HepG2 (cell line): Measurements from ENCODE around the gene NOP9. TPM values are rescaled to one million over a fixed set of nuclear protein-coding genes. Genes with fewer than 3 reads are reported as not detected.

ENCODE experiments used
- ATAC-seq: fragments of 200-7000 bp; cut with Tn5 transposase; 3 replicates; pipeline ENCODE4 v1.9.1; 2020; ENCODE audit warnings: mild to moderate bottlenecking, moderate library complexity
- BruUV-seq: library from RNA; stranded (reverse); fragments of 400-500 nt; replicated peaks from 2 replicates; lab custom pipeline; 2021; lab: Mats Ljungman, UMichigan
- CTCF ChIA-PET: fragments of 300-600 bp; formaldehyde crosslinking; extraction: SDS; loops from one replicate; lab custom pipeline; 2021; ENCODE audit warnings: low total read pairs, inconsistent platforms, low intra/inter-chr PET ratio; lab: Yijun Ruan, JAX
- POLR2A ChIA-PET: fragments of 350-600 bp; sonication (Branson Sonifier 250); formaldehyde crosslinking; loops from one replicate; lab custom pipeline; 2020; ENCODE audit warnings: antibody characterized with exemption, inconsistent platforms; lab: Yijun Ruan, JAX
- DNase-seq: peaks from one replicate; pipeline ENCODE4 v3.0.0-alpha.2; 2015; ENCODE audit warnings: low spot score
- FAIRE-seq: peaks from 3 replicates; lab custom pipeline; 2011; peaks lifted over from hg19 to GRCh38; lab: Jason Lieb, UNC
- H2AFZ ChIP-seq: one replicate; pipeline ENCODE4 v1.6.1; 2011; ENCODE audit warnings: low read length, inconsistent platforms
- H3K27ac ChIP-seq: fragments of 300-600 bp; 3 replicates; pipeline ENCODE4 v1.8.0; 2011; ENCODE audit warnings: mixed run types, mild to moderate bottlenecking, mixed read lengths, low read length, inconsistent platforms; ENCODE audit not compliant: insufficient read depth; ENCODE audit errors: extremely low read length
- H3K27me3 ChIP-seq, 2 experiments: fragments of 200-600 bp in 1 of 2; 2 replicates in 1 of 2; 3 replicates in 1 of 2; pipeline versions ENCODE4 v1.6.0 to v1.8.0; 2011; ENCODE audit warnings: low read length in 2 of 2, mild to moderate bottlenecking in 2 of 2, moderate library complexity in 2 of 2, inconsistent platforms in 1 of 2; ENCODE audit not compliant: insufficient read depth in 2 of 2, control insufficient read depth in 1 of 2
- H3K36me3 ChIP-seq, 2 experiments: fragments of 200-600 bp in 1 of 2; replicated peaks in 1 of 2; 2 replicates in 1 of 2; 3 replicates in 1 of 2; pipeline versions ENCODE4 v1.5.1 to v1.8.0; 2011; ENCODE audit warnings: low read length in 2 of 2, inconsistent platforms in 1 of 2; ENCODE audit not compliant: insufficient read depth in 2 of 2, control insufficient read depth in 1 of 2
- H3K4me1 ChIP-seq: 2 replicates; pipeline ENCODE4 v1.5.1; 2012; ENCODE audit warnings: low read length, inconsistent platforms; ENCODE audit not compliant: insufficient read depth
- H3K4me2 ChIP-seq: 2 replicates; pipeline ENCODE4 v1.6.0; 2011; ENCODE audit warnings: low read depth, low read length, inconsistent platforms
- H3K4me3 ChIP-seq, 3 experiments: fragments of 200-600 bp in 1 of 3; sonication (generic), shearing (Covaris generic) in 1 of 3; replicated peaks in 1 of 3; 2 replicates each; pipeline ENCODE4 v1.5.1; 2011 to 2016; ENCODE audit warnings: low read length in 3 of 3, inconsistent platforms in 2 of 3, low read depth in 2 of 3, mild to moderate bottlenecking in 2 of 3, control low read depth in 1 of 3, mixed read lengths in 1 of 3; ENCODE audit not compliant: insufficient read depth in 1 of 3
- H3K79me2 ChIP-seq: one replicate; pipeline ENCODE4 v1.6.1; 2011; ENCODE audit warnings: low read length, inconsistent platforms; ENCODE audit not compliant: insufficient read depth
- H3K9ac ChIP-seq: 2 replicates; pipeline ENCODE4 v1.6.0; 2011; ENCODE audit warnings: mild to moderate bottlenecking, low read depth, low read length, inconsistent platforms; ENCODE audit not compliant: insufficient read depth
- H3K9me3 ChIP-seq: 2 replicates; pipeline ENCODE4 v1.5.1; 2012; ENCODE audit warnings: mild to moderate bottlenecking, low read length
- H4K20me1 ChIP-seq: 2 replicates; pipeline ENCODE4 v1.6.0; 2011; ENCODE audit warnings: inconsistent platforms, mild to moderate bottlenecking, low read length, moderate library complexity; ENCODE audit not compliant: insufficient read depth
- ATF7 ChIP-seq, 2 experiments: fragments of 450-650 bp in 1 of 2; sonication (generic) in 1 of 2; formaldehyde crosslinking in 1 of 2; IDR thresholded peaks; 2 replicates each; pipeline versions ENCODE4 v1.4.0 to v1.6.1; 2016 to 2020; ENCODE audit warnings: antibody characterized with exemption in 1 of 2, mild to moderate bottlenecking in 1 of 2, missing genetic modification reagents in 1 of 2
- BORCS8-MEF2B ChIP-seq: sonication (generic); formaldehyde crosslinking; IDR thresholded peaks from 2 replicates; pipeline ENCODE4 v1.8.0; 2022; ENCODE audit warnings: mild to moderate bottlenecking, missing genetic modification reagents
- HES4 ChIP-seq: sonication (generic); formaldehyde crosslinking; IDR thresholded peaks from 2 replicates; pipeline ENCODE4 v1.9.0; 2021; ENCODE audit warnings: mild to moderate bottlenecking, missing genetic modification reagents, borderline replicate concordance
- IRF2 ChIP-seq: IDR thresholded peaks from 2 replicates; pipeline ENCODE4 v1.6.1; 2018; ENCODE audit warnings: missing genetic modification reagents, missing compliant biosample characterization
- MTF2 ChIP-seq: sonication (generic); formaldehyde crosslinking; IDR thresholded peaks from 2 replicates; pipeline ENCODE4 v1.5.0; 2020; ENCODE audit warnings: missing genetic modification reagents, borderline replicate concordance
- MYPOP ChIP-seq: sonication (generic); formaldehyde crosslinking; IDR thresholded peaks from 2 replicates; pipeline ENCODE4 v1.8.1; 2023; ENCODE audit warnings: mild to moderate bottlenecking, moderate library complexity, missing genetic modification reagents
- NFKB2 ChIP-seq: sonication (generic); formaldehyde crosslinking; IDR thresholded peaks from 2 replicates; pipeline ENCODE4 v1.4.0; 2020; ENCODE audit warnings: missing genetic modification reagents, borderline replicate concordance
- RORA ChIP-seq: sonication (generic); formaldehyde crosslinking; IDR thresholded peaks from 2 replicates; pipeline ENCODE4 v1.5.0; 2020; ENCODE audit warnings: mild to moderate bottlenecking, missing genetic modification reagents, moderate library complexity
- TFDP2 ChIP-seq: sonication (generic); formaldehyde crosslinking; IDR thresholded peaks from 2 replicates; pipeline ENCODE4 v1.4.0; 2020; ENCODE audit warnings: missing genetic modification reagents
- TOE1 ChIP-seq: sonication (generic); formaldehyde crosslinking; IDR thresholded peaks from 2 replicates; pipeline ENCODE4 v1.4.0; 2020; ENCODE audit warnings: mild to moderate bottlenecking, missing genetic modification reagents
- TP53 ChIP-seq: sonication (generic); formaldehyde crosslinking; conservative IDR thresholded peaks from 2 replicates; pipeline ENCODE4 v1.4.0; 2020; ENCODE audit warnings: missing genetic modification reagents
- ZNF749 ChIP-seq: sonication (generic); formaldehyde crosslinking; IDR thresholded peaks from 2 replicates; pipeline ENCODE4 v1.8.0; 2022; ENCODE audit warnings: mild to moderate bottlenecking, missing genetic modification reagents, moderate library complexity, borderline replicate concordance
- WGBS: methylation state at CpG from one replicate; pipeline ENCODE4 v1.1.6; 2017; ENCODE audit warnings: low lambda C conversion rate; 5-methylcytosine and 5-hydroxymethylcytosine counted together
- in situ Hi-C: cut with HindIII; loops from 2 replicates; pipeline ENCODE4 v1.10.0; 2017; ENCODE audit warnings: low pct_unique_long_range_greater_than_20kb; ENCODE audit not compliant: extremely low pct_ligation_motif_present
- intact Hi-C: fragments of 100-400 bp; cut with micrococcal nuclease; formaldehyde crosslinking; loops from one replicate; pipeline ENCODE4 v1.10.0; 2022; ENCODE audit not compliant: unreplicated experiment
- polyA plus RNA-seq, 8 experiments: library from polyadenylated mRNA; depleted of rRNA in 3 of 8; stranded (reverse) in 7 of 8; unstranded in 1 of 8; fragments of >200 nt; fragmentation: Illumina TruSeq in 4 of 8; extraction: Trizol in 4 of 8; gene quantifications; 2 replicates each; pipeline versions ENCODE4 v1.2.1 to v1.2.3, GENCODE V29; 2011 to 2016; ENCODE audit warnings: low read depth in 4 of 8, missing spikeins in 1 of 8, mixed read lengths in 1 of 8; ENCODE audit not compliant: insufficient read depth in 1 of 8
- total RNA-seq, 5 experiments: library from RNA; depleted of rRNA; stranded (reverse); fragments of >200 nt; fragmentation: Illumina TruSeq; extraction: Trizol; gene quantifications; 2 replicates each; pipeline ENCODE4 v1.2.3, GENCODE V29; 2016; ENCODE audit warnings: low read depth in 1 of 5
- TF ChIP-seq, protein P1 (sequence below): IDR thresholded peaks from 2 replicates; pipeline ENCODE4 v1.6.1; 2016; ENCODE audit warnings: low read depth, missing genetic modification reagents, missing compliant biosample characterization

The NOP9 gene
- total and polyA plus RNA-seq, 2 of the 13 experiments (the other 11 are each of a cell fraction or from before 2014, with no cell fraction given) = 24.5 to 61.6 TPM

- TF ChIP-seq MYPOP = no peak
These were observed 24.4 kb downstream of the NOP9 start (continued) for GRCh38 chr14:24324024-24324423.

- no peak for DNase-seq
- no peak for FAIRE-seq
- Histone ChIP-seq H3K4me3 (no peak overlapping the region), H3K36me3 (no peaks in the 10 kb centered on the region), H3K4me1 (peaks cover 9% of the 10 kb centered on the region), H4K20me1 (no peaks in the 10 kb centered on the region), H3K4me2 (no peak overlapping the region), H3K9me3 (no peaks in the 10 kb centered on the region), H3K27me3 (peaks cover 30 to 76% of the 10 kb centered on the region in 2 experiments), H2AFZ (no peak overlapping the region), H3K9ac (no peak overlapping the region), H3K79me2 (no peaks in the 10 kb centered on the region), H3K27ac (no peak overlapping the region)
- BruUV-seq = no TSS peak
- ChIA-PET CTCF (interaction anchor here (1.2 kb wide), 1 partner anchor 9 kb away, joined by 4 read pairs; no protein-coding TSS in a partner anchor), POLR2A (interaction anchor here (0.8 to 1.2 kb wide), 5 partner anchors 17 to 107 kb away, joined by 3 to 4 read pairs (median 4); partner anchors contain the start of genes CIDEB, DHRS1, NOP9 and RABGGTA)
- TF ChIP-seq BORCS8-MEF2B (CRISPR knock-in tag) (no peak), TFDP2 (CRISPR knock-in tag) (no peak), HES4 (CRISPR knock-in tag) (no peak), RORA (no peak), IRF2 (no peak), MTF2 (CRISPR knock-in tag) (0 out of 2 replicates have a peak, but pooled peaks have one; percentile 50), TP53 (CRISPR knock-in tag) (no peak), ATF7 (IDR thresholded peaks at IDR 0.05) (no peak), ATF7 (CRISPR knock-in tag; IDR thresholded peaks at IDR 0.05) (no peak), NFKB2 (CRISPR knock-in tag) (0 out of 2 replicates have a peak, but pooled peaks have one; percentile 27), TOE1 (no peak), ZNF749 (CRISPR knock-in tag) (no peak)
- TF ChIP-seq, protein P1, sequence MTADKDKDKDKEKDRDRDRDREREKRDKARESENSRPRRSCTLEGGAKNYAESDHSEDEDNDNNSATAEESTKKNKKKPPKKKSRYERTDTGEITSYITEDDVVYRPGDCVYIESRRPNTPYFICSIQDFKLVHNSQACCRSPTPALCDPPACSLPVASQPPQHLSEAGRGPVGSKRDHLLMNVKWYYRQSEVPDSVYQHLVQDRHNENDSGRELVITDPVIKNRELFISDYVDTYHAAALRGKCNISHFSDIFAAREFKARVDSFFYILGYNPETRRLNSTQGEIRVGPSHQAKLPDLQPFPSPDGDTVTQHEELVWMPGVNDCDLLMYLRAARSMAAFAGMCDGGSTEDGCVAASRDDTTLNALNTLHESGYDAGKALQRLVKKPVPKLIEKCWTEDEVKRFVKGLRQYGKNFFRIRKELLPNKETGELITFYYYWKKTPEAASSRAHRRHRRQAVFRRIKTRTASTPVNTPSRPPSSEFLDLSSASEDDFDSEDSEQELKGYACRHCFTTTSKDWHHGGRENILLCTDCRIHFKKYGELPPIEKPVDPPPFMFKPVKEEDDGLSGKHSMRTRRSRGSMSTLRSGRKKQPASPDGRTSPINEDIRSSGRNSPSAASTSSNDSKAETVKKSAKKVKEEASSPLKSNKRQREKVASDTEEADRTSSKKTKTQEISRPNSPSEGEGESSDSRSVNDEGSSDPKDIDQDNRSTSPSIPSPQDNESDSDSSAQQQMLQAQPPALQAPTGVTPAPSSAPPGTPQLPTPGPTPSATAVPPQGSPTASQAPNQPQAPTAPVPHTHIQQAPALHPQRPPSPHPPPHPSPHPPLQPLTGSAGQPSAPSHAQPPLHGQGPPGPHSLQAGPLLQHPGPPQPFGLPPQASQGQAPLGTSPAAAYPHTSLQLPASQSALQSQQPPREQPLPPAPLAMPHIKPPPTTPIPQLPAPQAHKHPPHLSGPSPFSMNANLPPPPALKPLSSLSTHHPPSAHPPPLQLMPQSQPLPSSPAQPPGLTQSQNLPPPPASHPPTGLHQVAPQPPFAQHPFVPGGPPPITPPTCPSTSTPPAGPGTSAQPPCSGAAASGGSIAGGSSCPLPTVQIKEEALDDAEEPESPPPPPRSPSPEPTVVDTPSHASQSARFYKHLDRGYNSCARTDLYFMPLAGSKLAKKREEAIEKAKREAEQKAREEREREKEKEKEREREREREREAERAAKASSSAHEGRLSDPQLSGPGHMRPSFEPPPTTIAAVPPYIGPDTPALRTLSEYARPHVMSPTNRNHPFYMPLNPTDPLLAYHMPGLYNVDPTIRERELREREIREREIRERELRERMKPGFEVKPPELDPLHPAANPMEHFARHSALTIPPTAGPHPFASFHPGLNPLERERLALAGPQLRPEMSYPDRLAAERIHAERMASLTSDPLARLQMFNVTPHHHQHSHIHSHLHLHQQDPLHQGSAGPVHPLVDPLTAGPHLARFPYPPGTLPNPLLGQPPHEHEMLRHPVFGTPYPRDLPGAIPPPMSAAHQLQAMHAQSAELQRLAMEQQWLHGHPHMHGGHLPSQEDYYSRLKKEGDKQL (CRISPR knock-in tag) = no peak
- intact Hi-C loops = no loop called here
- in situ Hi-C loops = no loop called here
- ATAC-seq = no peak
- 44% methylated on average over 5 of the region's 5 CpGs for WGBS
These were observed 25.4 kb downstream of the NOP9 start for GRCh38 chr14:24325041-24325530.
